Activated CD8-positive, alpha-beta memory T cell treated with anti-CD3 and anti-CD28 coated beads for 24 hours (primary cell): ENCODE data around the gene IFNL2.

Source experiments
- DNase-seq: peaks from one replicate; pipeline ENCODE4 v3.0.0-alpha.2; 2020

Gene IFNL2

DNA sequence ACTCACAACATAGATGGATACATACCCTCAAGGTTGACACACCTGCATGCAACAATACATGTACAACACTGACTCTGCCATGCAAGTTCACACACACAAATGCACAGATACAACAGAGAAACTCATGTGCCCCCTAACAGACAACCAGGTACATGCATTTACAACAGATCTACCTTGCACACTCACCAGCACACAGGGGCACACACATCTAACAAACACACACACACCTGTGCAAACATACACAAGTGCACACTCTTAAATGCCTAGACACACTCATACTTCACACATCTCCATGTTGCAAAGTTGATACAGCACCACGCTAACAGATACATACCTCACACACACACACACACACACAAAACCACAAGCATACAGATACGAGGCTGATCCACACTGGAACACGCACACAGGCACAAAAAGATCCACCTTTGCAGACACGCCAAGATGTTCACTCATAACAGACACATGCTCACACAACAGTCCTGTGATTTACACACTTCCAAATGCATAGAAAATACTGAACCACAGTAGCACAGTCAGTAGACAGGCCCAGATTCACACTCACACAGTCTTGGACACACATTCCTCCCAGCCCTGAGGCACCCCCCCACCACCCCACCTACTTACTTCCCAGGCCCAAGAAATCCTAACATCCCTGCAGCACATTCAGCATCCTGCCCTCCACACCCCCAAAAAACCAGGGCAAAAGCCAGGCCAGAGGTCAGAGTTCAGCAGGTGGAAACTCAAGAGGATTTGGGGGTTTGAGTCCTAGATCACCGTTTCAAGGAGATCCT, 51.1 kb downstream of the IFNL2 start:
- no peak for DNase-seq
